ENCODE results near the gene NHLH1.

NHLH1 gene

DNA sequence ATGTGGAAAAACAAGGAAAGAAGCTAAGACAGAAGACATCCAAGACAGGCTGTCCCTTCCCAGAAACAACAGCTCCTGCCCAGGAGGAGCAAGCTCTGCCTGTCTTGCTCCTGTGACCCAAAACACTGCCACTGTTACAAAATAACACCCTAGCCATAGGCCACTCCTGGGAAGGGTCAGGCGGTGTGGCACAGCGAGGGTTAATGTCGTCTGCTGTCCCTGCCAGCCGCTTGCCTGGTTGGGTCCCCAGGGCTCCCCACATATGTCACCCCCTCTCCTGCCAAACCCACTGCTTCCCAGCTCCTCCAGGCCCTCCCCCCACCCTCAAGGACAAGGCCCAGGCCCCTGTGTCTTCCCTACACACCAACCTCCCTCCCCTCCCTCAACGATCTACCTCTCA lies 3.9 kb upstream of the NHLH1 start (continued):
- TF ChIP-seq, protein P1, sequence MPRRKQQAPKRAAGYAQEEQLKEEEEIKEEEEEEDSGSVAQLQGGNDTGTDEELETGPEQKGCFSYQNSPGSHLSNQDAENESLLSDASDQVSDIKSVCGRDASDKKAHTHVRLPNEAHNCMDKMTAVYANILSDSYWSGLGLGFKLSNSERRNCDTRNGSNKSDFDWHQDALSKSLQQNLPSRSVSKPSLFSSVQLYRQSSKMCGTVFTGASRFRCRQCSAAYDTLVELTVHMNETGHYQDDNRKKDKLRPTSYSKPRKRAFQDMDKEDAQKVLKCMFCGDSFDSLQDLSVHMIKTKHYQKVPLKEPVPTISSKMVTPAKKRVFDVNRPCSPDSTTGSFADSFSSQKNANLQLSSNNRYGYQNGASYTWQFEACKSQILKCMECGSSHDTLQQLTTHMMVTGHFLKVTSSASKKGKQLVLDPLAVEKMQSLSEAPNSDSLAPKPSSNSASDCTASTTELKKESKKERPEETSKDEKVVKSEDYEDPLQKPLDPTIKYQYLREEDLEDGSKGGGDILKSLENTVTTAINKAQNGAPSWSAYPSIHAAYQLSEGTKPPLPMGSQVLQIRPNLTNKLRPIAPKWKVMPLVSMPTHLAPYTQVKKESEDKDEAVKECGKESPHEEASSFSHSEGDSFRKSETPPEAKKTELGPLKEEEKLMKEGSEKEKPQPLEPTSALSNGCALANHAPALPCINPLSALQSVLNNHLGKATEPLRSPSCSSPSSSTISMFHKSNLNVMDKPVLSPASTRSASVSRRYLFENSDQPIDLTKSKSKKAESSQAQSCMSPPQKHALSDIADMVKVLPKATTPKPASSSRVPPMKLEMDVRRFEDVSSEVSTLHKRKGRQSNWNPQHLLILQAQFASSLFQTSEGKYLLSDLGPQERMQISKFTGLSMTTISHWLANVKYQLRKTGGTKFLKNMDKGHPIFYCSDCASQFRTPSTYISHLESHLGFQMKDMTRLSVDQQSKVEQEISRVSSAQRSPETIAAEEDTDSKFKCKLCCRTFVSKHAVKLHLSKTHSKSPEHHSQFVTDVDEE (CRISPR knock-in tag; IDR thresholded peaks at IDR 0.05): no peak

DNA sequence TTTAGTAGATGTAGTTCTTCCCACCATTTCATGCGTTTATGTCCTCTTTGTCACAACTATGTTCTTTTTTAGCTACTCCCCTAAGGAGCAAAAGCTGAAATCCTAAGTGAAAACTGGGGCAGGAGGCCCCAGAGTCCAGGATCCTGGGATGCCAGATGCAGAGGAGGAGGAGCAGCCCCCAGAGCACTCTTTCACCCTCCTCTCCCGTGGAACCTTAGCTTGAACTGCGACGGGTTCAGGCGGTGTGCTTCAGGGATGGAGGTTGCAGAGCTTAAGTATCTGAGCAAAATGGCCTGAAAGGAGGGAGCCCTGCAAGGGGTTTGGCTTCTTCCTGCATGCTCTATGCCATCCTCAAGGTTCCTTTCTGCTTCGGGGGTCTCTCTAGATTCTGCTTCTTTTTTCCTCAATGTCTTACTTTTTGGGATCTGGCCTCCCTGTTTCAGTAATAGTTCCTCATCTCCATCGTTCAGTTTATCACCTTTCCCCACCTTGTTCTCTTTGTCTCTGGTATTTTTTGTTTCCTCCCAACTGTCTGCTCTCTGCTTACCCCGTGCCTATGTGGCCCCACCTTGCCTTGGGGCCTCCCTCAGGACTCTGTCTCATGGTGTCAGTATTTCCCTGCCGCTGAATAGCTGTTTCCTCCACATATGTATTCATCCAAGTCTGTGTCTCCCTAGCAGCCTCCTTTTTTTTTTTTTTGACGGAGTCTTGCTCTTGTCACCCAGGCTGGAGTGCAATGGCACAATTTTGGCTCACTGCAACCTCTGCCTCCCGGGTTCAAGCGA lies 2.7 kb upstream of the NHLH1 start:
- ATAC-seq: no peak
- TF ChIP-seq ISL1 (CRISPR knock-in tag; IDR thresholded peaks at IDR 0.05) (no peak), ARNTL (CRISPR knock-in tag; IDR thresholded peaks at IDR 0.05; ENCODE audit: borderline replicate concordance, low read depth) (no peak), BACH2 (CRISPR knock-in tag; IDR thresholded peaks at IDR 0.05; ENCODE audit: borderline replicate concordance) (no peak), CSDC2 (CRISPR knock-in tag; IDR thresholded peaks at IDR 0.05) (no peak), SNAI2 (CRISPR knock-in tag; IDR thresholded peaks at IDR 0.05) (no peak), OSR1 (CRISPR knock-in tag; IDR thresholded peaks at IDR 0.05) (no peak), ZFP3 (CRISPR knock-in tag; IDR thresholded peaks at IDR 0.05) (no peak), ESRRG (CRISPR knock-in tag; IDR thresholded peaks at IDR 0.05) (no peak)

GRCh38 chr1:160365325-160365724 lies 1.5 kb upstream of the NHLH1 start:
- ATAC-seq: no peak
- TF ChIP-seq CSRNP3 (CRISPR knock-in tag; IDR thresholded peaks at IDR 0.05) (no peak), BACH2 (CRISPR knock-in tag; IDR thresholded peaks at IDR 0.05; ENCODE audit: borderline replicate concordance) (no peak), ZC3H10 (CRISPR knock-in tag; IDR thresholded peaks at IDR 0.05) (no peak), RARB (CRISPR knock-in tag; IDR thresholded peaks at IDR 0.05) (no peak), ARNTL (CRISPR knock-in tag; IDR thresholded peaks at IDR 0.05; ENCODE audit: borderline replicate concordance, low read depth) (no peak), ZNF70 (CRISPR knock-in tag; IDR thresholded peaks at IDR 0.05) (no peak), TOX (CRISPR knock-in tag; IDR thresholded peaks at IDR 0.05; ENCODE audit: borderline replicate concordance) (no peak), SNAI2 (CRISPR knock-in tag; IDR thresholded peaks at IDR 0.05) (no peak), CSDC2 (CRISPR knock-in tag; IDR thresholded peaks at IDR 0.05) (no peak), PPARA (CRISPR knock-in tag; IDR thresholded peaks at IDR 0.05; ENCODE audit: borderline replicate concordance) (no peak), ISL1 (CRISPR knock-in tag; IDR thresholded peaks at IDR 0.05) (no peak), OSR1 (CRISPR knock-in tag; IDR thresholded peaks at IDR 0.05) (no peak)
- TF ChIP-seq, protein P2, sequence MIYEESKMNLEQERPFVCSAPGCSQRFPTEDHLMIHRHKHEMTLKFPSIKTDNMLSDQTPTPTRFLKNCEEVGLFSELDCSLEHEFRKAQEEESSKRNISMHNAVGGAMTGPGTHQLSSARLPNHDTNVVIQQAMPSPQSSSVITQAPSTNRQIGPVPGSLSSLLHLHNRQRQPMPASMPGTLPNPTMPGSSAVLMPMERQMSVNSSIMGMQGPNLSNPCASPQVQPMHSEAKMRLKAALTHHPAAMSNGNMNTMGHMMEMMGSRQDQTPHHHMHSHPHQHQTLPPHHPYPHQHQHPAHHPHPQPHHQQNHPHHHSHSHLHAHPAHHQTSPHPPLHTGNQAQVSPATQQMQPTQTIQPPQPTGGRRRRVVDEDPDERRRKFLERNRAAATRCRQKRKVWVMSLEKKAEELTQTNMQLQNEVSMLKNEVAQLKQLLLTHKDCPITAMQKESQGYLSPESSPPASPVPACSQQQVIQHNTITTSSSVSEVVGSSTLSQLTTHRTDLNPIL (CRISPR knock-in tag; IDR thresholded peaks at IDR 0.05; ENCODE audit: low read depth): no peak
- TF ChIP-seq, protein P1 (CRISPR knock-in tag; IDR thresholded peaks at IDR 0.05): no peak
- TF ChIP-seq, protein P3, sequence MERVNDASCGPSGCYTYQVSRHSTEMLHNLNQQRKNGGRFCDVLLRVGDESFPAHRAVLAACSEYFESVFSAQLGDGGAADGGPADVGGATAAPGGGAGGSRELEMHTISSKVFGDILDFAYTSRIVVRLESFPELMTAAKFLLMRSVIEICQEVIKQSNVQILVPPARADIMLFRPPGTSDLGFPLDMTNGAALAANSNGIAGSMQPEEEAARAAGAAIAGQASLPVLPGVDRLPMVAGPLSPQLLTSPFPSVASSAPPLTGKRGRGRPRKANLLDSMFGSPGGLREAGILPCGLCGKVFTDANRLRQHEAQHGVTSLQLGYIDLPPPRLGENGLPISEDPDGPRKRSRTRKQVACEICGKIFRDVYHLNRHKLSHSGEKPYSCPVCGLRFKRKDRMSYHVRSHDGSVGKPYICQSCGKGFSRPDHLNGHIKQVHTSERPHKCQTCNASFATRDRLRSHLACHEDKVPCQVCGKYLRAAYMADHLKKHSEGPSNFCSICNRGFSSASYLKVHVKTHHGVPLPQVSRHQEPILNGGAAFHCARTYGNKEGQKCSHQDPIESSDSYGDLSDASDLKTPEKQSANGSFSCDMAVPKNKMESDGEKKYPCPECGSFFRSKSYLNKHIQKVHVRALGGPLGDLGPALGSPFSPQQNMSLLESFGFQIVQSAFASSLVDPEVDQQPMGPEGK (CRISPR knock-in tag; IDR thresholded peaks at IDR 0.05; ENCODE audit: borderline replicate concordance): no peak

Data from SK-N-SH treated with all-trans-retinoic acid at 6 μM for 48 hours (cell line).